Keratinocyte (primary cell): ENCODE measurements around the gene INSR. TPM values are rescaled to one million over a fixed set of nuclear protein-coding genes. Genes with fewer than 3 reads are reported as not detected.
"Not testable (repeated sequence)": the region's sequence is repeated elsewhere in the genome, so short reads cannot be mapped to it uniquely, and the experiment has no call there.

Experiments used
- DNase-seq: peaks from one replicate; pipeline ENCODE4 v3.0.0-alpha.2; 2011; ENCODE audit warnings: low read depth, missing footprints, low spot score
- FAIRE-seq: peaks from 2 replicates; lab custom pipeline; 2011; peaks lifted over from hg19 to GRCh38; lab: Jason Lieb, UNC
- H2AFZ ChIP-seq: 2 replicates; pipeline ENCODE4 v1.6.0; 2012; ENCODE audit warnings: low read length, control low read depth, inconsistent platforms; ENCODE audit not compliant: control insufficient read depth
- H3K27ac ChIP-seq: 2 replicates; pipeline ENCODE4 v1.5.1; 2011; ENCODE audit warnings: low read length; ENCODE audit not compliant: control insufficient read depth, insufficient read depth
- H3K27me3 ChIP-seq: 3 replicates; pipeline ENCODE4 v1.6.0; 2011; ENCODE audit warnings: low read length; ENCODE audit not compliant: control insufficient read depth, insufficient read depth; ENCODE audit errors: extremely low read depth
- H3K36me3 ChIP-seq, 2 experiments: 2 replicates in 1 of 2; 3 replicates in 1 of 2; pipeline ENCODE4 v1.5.1; 2011; ENCODE audit warnings: low read length in 2 of 2, mild to moderate bottlenecking in 1 of 2; ENCODE audit not compliant: control insufficient read depth in 2 of 2, insufficient read depth in 2 of 2; ENCODE audit errors: extremely low read depth in 1 of 2
- H3K4me1 ChIP-seq: 3 replicates; pipeline ENCODE4 v1.5.1; 2011; ENCODE audit warnings: low read length; ENCODE audit not compliant: control insufficient read depth, insufficient read depth; ENCODE audit errors: extremely low read depth
- H3K4me2 ChIP-seq: 3 replicates; pipeline ENCODE4 v1.6.0; 2011; ENCODE audit warnings: low read depth, low read length; ENCODE audit not compliant: control insufficient read depth, insufficient read depth; ENCODE audit errors: extremely low read depth
- H3K4me3 ChIP-seq, 3 experiments: fragments of 200-600 bp in 1 of 3; sonication (generic) in 1 of 3; 2 replicates in 2 of 3; 3 replicates in 1 of 3; pipeline ENCODE4 v1.5.1; 2011 to 2016; ENCODE audit warnings: low read length in 3 of 3, mild to moderate bottlenecking in 3 of 3, control low read depth in 2 of 3, inconsistent platforms in 1 of 3, low read depth in 1 of 3, mixed read lengths in 1 of 3, mixed run types in 1 of 3, moderate library complexity in 1 of 3; ENCODE audit not compliant: control insufficient read depth in 2 of 3, insufficient read depth in 2 of 3; ENCODE audit errors: extremely low read depth in 1 of 3
- H3K79me2 ChIP-seq: 2 replicates; pipeline ENCODE4 v1.6.0; 2012; ENCODE audit warnings: low read length; ENCODE audit not compliant: control insufficient read depth, insufficient read depth
- H3K9ac ChIP-seq: 3 replicates; pipeline ENCODE4 v1.6.0; 2011; ENCODE audit warnings: low read length; ENCODE audit not compliant: control insufficient read depth, insufficient read depth; ENCODE audit errors: extremely low read depth
- H3K9me1 ChIP-seq: 3 replicates; pipeline ENCODE4 v1.6.0; 2011; ENCODE audit warnings: low read length; ENCODE audit not compliant: control insufficient read depth, insufficient read depth; ENCODE audit errors: extremely low read depth
- H3K9me3 ChIP-seq: 2 replicates; pipeline ENCODE4 v1.5.1; 2012; ENCODE audit warnings: low read depth, low read length; ENCODE audit not compliant: control insufficient read depth
- H4K20me1 ChIP-seq: 3 replicates; pipeline ENCODE4 v1.6.0; 2011; ENCODE audit warnings: low read length; ENCODE audit not compliant: control insufficient read depth, insufficient read depth; ENCODE audit errors: extremely low read depth
- EZH2 ChIP-seq: IDR thresholded peaks from one replicate; pipeline ENCODE4 v1.6.1; 2012; ENCODE audit warnings: inconsistent platforms, mild to moderate bottlenecking, low read length, moderate library complexity
- dilution Hi-C: fragments of 300-500 bp; cut with MboI; formaldehyde crosslinking; loops from one replicate; pipeline ENCODE4 v1.7.0; 2020; ENCODE audit warnings: low sequenced_read_pairs; ENCODE audit not compliant: extremely low pct_ligation_motif_present
- polyA plus RNA-seq, 5 experiments: library from polyadenylated mRNA; depleted of rRNA in 3 of 5; stranded (reverse) in 3 of 5; stranded (forward) in 1 of 5; unstranded in 1 of 5; fragments of >200 nt; gene quantifications; 1 replicate in 1 of 5; 2 replicates in 3 of 5; 3 replicates in 1 of 5; pipeline versions ENCODE4 v1.2.1 to v1.2.3, GENCODE V29; 2011 to 2012; ENCODE audit warnings: missing spikeins in 2 of 5, low read depth in 1 of 5, low replicate concordance in 1 of 5
- TF ChIP-seq, protein P1 (sequence below), 3 experiments: IDR thresholded peaks in 1 of 3; conservative IDR thresholded peaks in 1 of 3; optimal IDR thresholded peaks in 1 of 3; 2 replicates in 2 of 3; 3 replicates in 1 of 3; pipeline versions ENCODE3 to v1.5.1; 2011; ENCODE audit warnings: low read length in 3 of 3, mild to moderate bottlenecking in 3 of 3, moderate library complexity in 2 of 3, control low read depth in 1 of 3, inconsistent platforms in 1 of 3; ENCODE audit not compliant: insufficient read depth in 2 of 3; ENCODE audit errors: extremely low read depth in 1 of 3

The INSR gene
- polyA plus RNA-seq, 1 donor (not counting 4 experiments of a cell fraction or from before 2014, with no cell fraction given) = 1.2 TPM

DNA sequence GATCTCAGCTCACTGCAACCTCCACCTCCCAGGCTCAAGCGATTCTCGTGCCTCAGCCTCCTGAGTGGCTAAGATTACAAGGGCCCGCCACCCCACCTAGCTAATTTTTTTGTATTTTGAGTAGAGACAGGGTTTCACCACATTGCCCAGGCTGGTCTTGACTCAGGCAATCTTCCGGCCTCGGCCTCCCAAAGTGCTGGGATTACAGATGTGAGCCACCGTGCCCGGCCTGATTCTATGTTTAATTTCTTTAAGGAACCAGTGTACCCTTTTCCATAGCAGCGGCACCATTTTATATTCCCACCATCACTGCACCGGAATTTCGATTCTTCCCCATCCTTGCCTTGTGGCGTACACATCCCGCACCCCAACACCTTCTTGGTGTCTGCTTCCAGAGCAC is 17.7 kb upstream of the INSR start:
- Histone ChIP-seq H3K27me3 (no peaks in the 10 kb centered on the region), H3K9ac (no peak overlapping the region), H3K4me1 (no peaks in the 10 kb centered on the region), H3K36me3 (no peaks in the 10 kb centered on the region), H3K4me3 (no peak overlapping the region), H3K9me3 (no peaks in the 10 kb centered on the region), H2AFZ (no peak overlapping the region), H3K9me1 (no peaks in the 10 kb centered on the region), H3K79me2 (no peaks in the 10 kb centered on the region), H3K27ac (no peak overlapping the region), H3K4me2 (no peak overlapping the region), H4K20me1 (no peaks in the 10 kb centered on the region)
- FAIRE-seq (no peak), DNase-seq (no peak)
- dilution Hi-C loops = no loop called here
- TF ChIP-seq, protein P1, sequence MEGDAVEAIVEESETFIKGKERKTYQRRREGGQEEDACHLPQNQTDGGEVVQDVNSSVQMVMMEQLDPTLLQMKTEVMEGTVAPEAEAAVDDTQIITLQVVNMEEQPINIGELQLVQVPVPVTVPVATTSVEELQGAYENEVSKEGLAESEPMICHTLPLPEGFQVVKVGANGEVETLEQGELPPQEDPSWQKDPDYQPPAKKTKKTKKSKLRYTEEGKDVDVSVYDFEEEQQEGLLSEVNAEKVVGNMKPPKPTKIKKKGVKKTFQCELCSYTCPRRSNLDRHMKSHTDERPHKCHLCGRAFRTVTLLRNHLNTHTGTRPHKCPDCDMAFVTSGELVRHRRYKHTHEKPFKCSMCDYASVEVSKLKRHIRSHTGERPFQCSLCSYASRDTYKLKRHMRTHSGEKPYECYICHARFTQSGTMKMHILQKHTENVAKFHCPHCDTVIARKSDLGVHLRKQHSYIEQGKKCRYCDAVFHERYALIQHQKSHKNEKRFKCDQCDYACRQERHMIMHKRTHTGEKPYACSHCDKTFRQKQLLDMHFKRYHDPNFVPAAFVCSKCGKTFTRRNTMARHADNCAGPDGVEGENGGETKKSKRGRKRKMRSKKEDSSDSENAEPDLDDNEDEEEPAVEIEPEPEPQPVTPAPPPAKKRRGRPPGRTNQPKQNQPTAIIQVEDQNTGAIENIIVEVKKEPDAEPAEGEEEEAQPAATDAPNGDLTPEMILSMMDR (optimal IDR thresholded peaks at IDR 0.05 in 1 of 3, IDR thresholded peaks at IDR 0.05 in 1 of 3, conservative IDR thresholded peaks at IDR 0.05 in 1 of 3; ENCODE audit: extremely low read depth in 1 of 3, insufficient read depth in 2 of 3, low read length in 3 of 3) = no peak
- no peak for TF ChIP-seq EZH2

DNA sequence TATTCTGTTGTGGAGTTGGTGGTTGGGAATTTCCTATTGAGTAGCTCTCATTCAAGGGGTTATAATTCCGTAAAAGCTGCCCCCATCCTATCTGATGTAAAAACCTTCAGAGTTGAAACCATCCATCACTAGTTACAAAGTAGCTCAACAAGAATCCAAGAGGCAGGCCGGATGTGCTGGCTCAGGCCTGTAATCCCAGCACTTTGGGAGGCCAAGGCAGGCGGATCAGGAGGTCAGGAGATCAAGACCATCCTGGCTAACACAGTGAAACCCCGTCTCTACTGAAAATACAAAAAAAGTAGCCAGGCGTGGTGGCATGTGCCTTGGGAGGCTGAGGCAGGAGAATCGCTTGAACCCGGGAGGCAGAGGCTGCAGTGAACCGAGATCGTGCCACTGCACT is 14.1 kb upstream of the INSR start:
- dilution Hi-C loops, H3K9me1 ChIP-seq, H3K27me3 ChIP-seq, H3K27ac ChIP-seq, H3K4me2 ChIP-seq, H3K4me3 ChIP-seq, FAIRE-seq, H2AFZ ChIP-seq, H3K79me2 ChIP-seq, H3K9me3 ChIP-seq, H3K4me1 ChIP-seq, DNase-seq, H3K9ac ChIP-seq, H3K36me3 ChIP-seq, H4K20me1 ChIP-seq: not testable (repeated sequence)

DNA sequence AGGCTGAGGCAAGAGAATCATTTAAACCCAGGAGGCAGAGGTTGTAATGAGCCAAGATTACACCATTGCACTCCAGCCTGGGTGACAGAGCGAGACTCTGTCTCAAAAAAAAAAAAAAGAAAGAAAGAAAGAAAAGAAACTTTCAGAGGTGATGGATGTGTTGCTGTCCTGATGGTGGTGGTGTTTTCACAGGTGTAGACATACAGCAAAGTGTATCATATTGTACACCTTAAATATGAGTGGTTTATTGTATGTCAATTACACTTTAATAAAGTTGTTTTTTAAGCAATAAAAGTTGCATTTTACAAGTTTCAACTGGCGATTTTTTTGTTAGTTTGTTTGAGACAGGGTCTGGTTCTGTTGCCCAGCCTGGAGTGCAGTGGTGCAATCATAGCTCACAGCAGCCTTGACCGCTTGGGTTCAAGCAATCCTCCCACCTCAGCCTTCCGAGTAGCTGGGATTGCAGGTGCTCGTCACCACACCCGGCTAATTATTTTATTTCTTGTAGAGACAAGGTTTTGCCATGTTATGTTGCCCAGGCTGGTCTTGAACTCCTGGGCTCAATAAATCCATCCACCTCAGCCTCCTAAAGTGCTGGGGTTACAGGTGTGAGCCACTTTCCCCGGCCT is 13.5 kb upstream of the INSR start:
- no peak overlapping the region for H3K4me2 ChIP-seq
- H2AFZ ChIP-seq = no peak overlapping the region
- no peaks in the 10 kb centered on the region for H3K27me3 ChIP-seq
- no peaks in the 10 kb centered on the region for H4K20me1 ChIP-seq
- no peaks in the 10 kb centered on the region for H3K4me1 ChIP-seq
- H3K4me3 ChIP-seq = no peak overlapping the region
- no peak overlapping the region for H3K27ac ChIP-seq
- no peaks in the 10 kb centered on the region for H3K9me1 ChIP-seq
- DNase-seq (no peak), FAIRE-seq (no peak)
- dilution Hi-C loops = no loop called here
- TF ChIP-seq, protein P1 (optimal IDR thresholded peaks at IDR 0.05 in 1 of 3, IDR thresholded peaks at IDR 0.05 in 1 of 3, conservative IDR thresholded peaks at IDR 0.05 in 1 of 3; ENCODE audit: extremely low read depth in 1 of 3, insufficient read depth in 2 of 3, low read length in 3 of 3) = no peak
- H3K9me3 ChIP-seq = no peaks in the 10 kb centered on the region
- H3K36me3 ChIP-seq = no peaks in the 10 kb centered on the region
- no peak overlapping the region for H3K9ac ChIP-seq
- H3K79me2 ChIP-seq = no peaks in the 10 kb centered on the region
